Gastroesophageal sphincter (tissue), 4 donors: Measurements from ENCODE around the gene CYP46A1. TPM values are rescaled to one million over a fixed set of nuclear protein-coding genes. Genes with fewer than 3 reads are reported as not detected.

ENCODE experiments used
- ATAC-seq: fragments of 150-250 bp; one replicate; pipeline ENCODE4 v1.9.1; 2016; ENCODE audit warnings: mild to moderate bottlenecking, moderate library complexity
- H3K27ac ChIP-seq, 4 donors: fragments of 200-600 bp; sonication (generic) in 3 of 4; 1 replicate in 3 of 4; 2 replicates in 1 of 4; pipeline ENCODE4 v1.5.1; 2016 to 2019
- H3K27me3 ChIP-seq: fragments of 200-600 bp; sonication (generic); one replicate; pipeline ENCODE4 v1.5.1; 2019
- H3K36me3 ChIP-seq, 2 donors: fragments of 200-600 bp; sonication (generic); one replicate each; pipeline ENCODE4 v1.5.1; 2019; ENCODE audit warnings: control low read depth in 1 of 2
- H3K4me1 ChIP-seq, 3 donors: fragments of 200-600 bp; sonication (generic); 1 replicate in 2 of 3; 2 replicates in 1 of 3; pipeline ENCODE4 v1.5.1; 2016 to 2019; ENCODE audit warnings: control low read depth in 2 of 3
- H3K4me3 ChIP-seq, 2 donors: fragments of 200-600 bp; sonication (generic); one replicate each; pipeline ENCODE4 v1.5.1; 2019; ENCODE audit warnings: mild to moderate bottlenecking in 1 of 2, moderate library complexity in 1 of 2
- H3K9me3 ChIP-seq, 3 donors: fragments of 200-600 bp; sonication (generic); one replicate each; pipeline ENCODE4 v1.5.1; 2017 to 2019; ENCODE audit warnings: control low read depth in 2 of 3
- EP300 ChIP-seq: sonication (generic); formaldehyde crosslinking; IDR thresholded peaks from one replicate; pipeline ENCODE4 v1.6.1; 2017; ENCODE audit warnings: antibody characterized with exemption, mild to moderate bottlenecking
- POLR2A ChIP-seq, 2 donors: fragments of 450-650 bp; IDR thresholded peaks; one replicate each; pipeline ENCODE4 v1.6.1; 2017; ENCODE audit warnings: antibody characterized with exemption in 2 of 2, mild to moderate bottlenecking in 2 of 2, moderate library complexity in 1 of 2
- POLR2AphosphoS5 ChIP-seq: sonication (generic); formaldehyde crosslinking; IDR thresholded peaks from one replicate; pipeline ENCODE4 v1.6.1; 2017; ENCODE audit warnings: antibody characterized with exemption
- WGBS, 2 donors: methylation state at CpG; one replicate each; pipeline ENCODE4 v1.1.5; 2018; ENCODE audit warnings: low coverage in 1 of 2; 5-methylcytosine and 5-hydroxymethylcytosine counted together
- total RNA-seq, 4 donors: library from RNA; depleted of rRNA; stranded (reverse); fragments of >200 nt; gene quantifications; one replicate each; pipeline ENCODE4 v1.1.0, GENCODE V29; 2016
- TF ChIP-seq, protein P1 (sequence below), 4 experiments: fragments of 200-600 bp in 2 of 4; fragments of 450-650 bp in 2 of 4; sonication (generic) in 1 of 4; IDR thresholded peaks; one replicate each; pipeline ENCODE4 v1.5.1; 2017 to 2019; ENCODE audit warnings: antibody characterized with exemption in 4 of 4, mild to moderate bottlenecking in 2 of 4, moderate library complexity in 2 of 4

Gene CYP46A1
- total RNA-seq, 4 donors from 2014 or later: 0.78 to 1.4 (median 0.94) TPM; not detected in 1

DNA sequence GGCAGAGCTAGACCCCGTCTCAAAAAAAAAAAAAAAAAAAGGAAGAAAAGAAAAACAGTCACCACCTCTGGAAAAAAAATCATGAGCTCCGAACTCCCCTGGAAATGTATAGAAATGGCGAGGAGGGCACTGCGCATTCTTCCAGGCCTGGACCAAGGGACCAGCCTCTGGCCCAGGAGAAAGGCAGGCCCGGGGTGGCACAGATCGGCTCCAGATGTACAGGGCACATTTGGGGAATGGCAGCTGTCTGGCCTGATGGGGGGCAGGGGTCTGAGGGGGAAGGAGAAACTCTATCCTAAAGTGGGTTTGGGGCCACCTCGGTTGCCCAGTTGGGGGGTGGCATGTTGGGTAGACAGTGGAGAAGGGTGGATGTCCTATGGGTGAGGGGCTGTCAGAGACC, 63.1 kb downstream of the CYP46A1 start:
- Histone ChIP-seq H3K27ac (peak overlapping the region; percentile 86 to 93 (median 90)), H3K36me3 (no peaks in the 10 kb centered on the region), H3K9me3 (no peaks in the 10 kb centered on the region), H3K4me1 (peaks cover 9 to 99% (median 53%) of the 10 kb centered on the region in 3 donors), H3K4me3 (peak overlapping the region in 1 of 2 donors; percentile 14), H3K27me3 (no peaks in the 10 kb centered on the region)
- ATAC-seq: no peak
- TF ChIP-seq POLR2A (IDR thresholded peaks at IDR 0.05) (no peak), EP300 (no peak), POLR2AphosphoS5 (no peak)
- TF ChIP-seq, protein P1, sequence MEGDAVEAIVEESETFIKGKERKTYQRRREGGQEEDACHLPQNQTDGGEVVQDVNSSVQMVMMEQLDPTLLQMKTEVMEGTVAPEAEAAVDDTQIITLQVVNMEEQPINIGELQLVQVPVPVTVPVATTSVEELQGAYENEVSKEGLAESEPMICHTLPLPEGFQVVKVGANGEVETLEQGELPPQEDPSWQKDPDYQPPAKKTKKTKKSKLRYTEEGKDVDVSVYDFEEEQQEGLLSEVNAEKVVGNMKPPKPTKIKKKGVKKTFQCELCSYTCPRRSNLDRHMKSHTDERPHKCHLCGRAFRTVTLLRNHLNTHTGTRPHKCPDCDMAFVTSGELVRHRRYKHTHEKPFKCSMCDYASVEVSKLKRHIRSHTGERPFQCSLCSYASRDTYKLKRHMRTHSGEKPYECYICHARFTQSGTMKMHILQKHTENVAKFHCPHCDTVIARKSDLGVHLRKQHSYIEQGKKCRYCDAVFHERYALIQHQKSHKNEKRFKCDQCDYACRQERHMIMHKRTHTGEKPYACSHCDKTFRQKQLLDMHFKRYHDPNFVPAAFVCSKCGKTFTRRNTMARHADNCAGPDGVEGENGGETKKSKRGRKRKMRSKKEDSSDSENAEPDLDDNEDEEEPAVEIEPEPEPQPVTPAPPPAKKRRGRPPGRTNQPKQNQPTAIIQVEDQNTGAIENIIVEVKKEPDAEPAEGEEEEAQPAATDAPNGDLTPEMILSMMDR (IDR thresholded peaks at IDR 0.05): no peak
- WGBS, 2 donors: 69% methylated on average over 5 of the region's 7 CpGs; no CpG with 5 or more reads in 1 of the 2 donors

DNA sequence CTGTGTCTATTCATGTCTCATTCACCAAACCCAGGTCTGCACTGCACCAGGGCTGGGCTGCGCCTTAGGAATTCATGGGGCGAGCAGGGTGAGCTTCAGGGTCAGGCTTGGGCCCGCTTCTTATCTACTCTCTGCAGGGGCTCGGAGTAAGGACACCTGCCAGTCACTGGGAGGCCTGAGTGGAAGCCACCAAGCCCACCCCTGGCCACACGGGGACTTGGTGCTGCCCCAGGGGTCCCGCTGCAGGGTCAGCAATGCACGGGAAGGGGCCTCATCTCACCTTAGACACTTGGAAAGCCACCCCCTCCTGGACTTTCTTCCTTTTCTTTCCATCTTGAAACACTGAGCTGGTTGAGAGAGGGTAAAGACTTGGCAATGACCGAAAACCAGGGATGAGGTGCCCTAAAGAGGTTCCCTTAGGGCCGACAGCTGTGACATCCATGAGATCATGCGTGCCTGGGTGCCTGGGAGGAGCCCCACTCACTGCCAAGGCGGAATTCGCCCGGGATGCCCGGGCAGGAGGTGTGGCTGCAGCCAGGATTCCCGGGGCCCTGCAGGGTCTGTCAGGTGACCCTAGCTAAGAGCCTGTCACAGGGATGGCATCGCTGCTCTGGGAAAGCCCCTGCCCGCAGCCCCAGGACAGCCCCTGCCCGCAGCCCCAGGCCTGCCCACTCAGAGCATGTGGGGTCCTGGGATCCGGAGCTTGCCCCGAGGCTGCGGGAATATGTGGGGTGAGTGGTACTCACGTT, 63.7 kb downstream of the CYP46A1 start:
- no peak for ATAC-seq

DNA sequence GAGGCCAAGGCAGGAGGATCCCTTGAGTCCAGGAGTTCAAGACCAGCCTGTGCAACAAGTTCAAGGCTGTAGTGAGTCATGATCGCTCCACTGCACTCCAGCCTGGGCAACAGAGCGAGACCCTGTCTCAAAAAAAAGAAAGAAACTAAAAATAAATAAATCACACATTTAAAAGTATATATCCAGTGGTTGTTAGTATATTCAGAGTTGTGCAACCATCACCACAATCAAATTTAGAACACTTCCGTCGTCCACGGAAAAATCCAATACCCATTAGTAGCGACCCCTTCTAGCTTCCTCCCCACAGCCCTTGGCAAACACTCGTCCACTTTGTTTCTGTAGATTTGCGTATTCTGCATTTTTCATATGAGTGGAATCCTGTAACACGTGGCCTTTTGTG, 64.4 kb downstream of the CYP46A1 start:
- H3K36me3 ChIP-seq: no peaks in the 10 kb centered on the region
- H3K27me3 ChIP-seq: no peaks in the 10 kb centered on the region
- ATAC-seq: no peak
- H3K4me3 ChIP-seq: no peak overlapping the region
- TF ChIP-seq EP300 (no peak), POLR2A (IDR thresholded peaks at IDR 0.05) (no peak), POLR2AphosphoS5 (no peak)
- TF ChIP-seq, protein P1 (IDR thresholded peaks at IDR 0.05): no peak
- H3K27ac ChIP-seq: peak overlapping the region in 2 of 4 donors; percentile 86 to 90
- H3K9me3 ChIP-seq: no peaks in the 10 kb centered on the region
- H3K4me1 ChIP-seq: peaks cover 10 to 99% (median 66%) of the 10 kb centered on the region in 3 donors
- 68 to 77% methylated on average over 7 to 9 of the region's 9 CpGs for WGBS, 2 donors

More for the DNA sequence above, 63.7 kb downstream of the CYP46A1 start:
- 60 to 84% methylated on average over 1 to 4 of the region's 22 CpGs for WGBS, 2 donors
- Histone ChIP-seq H3K36me3 (no peaks in the 10 kb centered on the region), H3K9me3 (no peaks in the 10 kb centered on the region), H3K27me3 (no peaks in the 10 kb centered on the region), H3K4me1 (peaks cover 10 to 99% (median 58%) of the 10 kb centered on the region in 3 donors), H3K27ac (peak overlapping the region; percentile 86 to 93 (median 90)), H3K4me3 (no peak overlapping the region)
- TF ChIP-seq, protein P1 (IDR thresholded peaks at IDR 0.05): no peak

DNA sequence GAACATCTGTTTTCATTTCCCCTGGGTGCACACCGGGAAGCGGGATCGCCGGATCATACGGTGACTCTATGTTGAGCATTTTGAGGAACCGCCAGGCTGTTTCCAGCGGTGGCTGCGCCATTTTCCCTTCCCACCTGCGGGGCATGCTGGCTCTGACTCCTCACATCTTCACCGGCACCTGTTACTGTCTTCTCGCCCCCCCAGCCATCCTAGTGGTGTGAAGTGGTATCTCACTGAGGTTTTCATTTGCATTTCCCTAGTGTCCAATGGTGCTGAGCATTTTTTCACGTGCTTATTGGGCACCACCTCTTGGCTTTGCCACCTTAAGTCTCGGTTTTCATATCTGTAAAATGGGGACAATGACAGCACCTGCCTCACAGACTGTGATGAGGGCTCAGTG, 65.0 kb downstream of the CYP46A1 start:
- Histone ChIP-seq H3K36me3 (no peaks in the 10 kb centered on the region), H3K9me3 (no peaks in the 10 kb centered on the region), H3K4me1 (peaks cover 10 to 99% (median 72%) of the 10 kb centered on the region in 3 donors), H3K27me3 (no peaks in the 10 kb centered on the region), H3K4me3 (no peak overlapping the region), H3K27ac (peak overlapping the region in 3 of 4 donors; percentile 86 to 93 (median 90))
- TF ChIP-seq POLR2AphosphoS5 (no peak), EP300 (no peak), POLR2A (IDR thresholded peaks at IDR 0.05) (no peak)
- TF ChIP-seq, protein P1 (IDR thresholded peaks at IDR 0.05): peak in 2 of 4 experiments; percentile 45 to 51
- WGBS, 2 donors: 83% methylated on average over 3 to 10 of the region's 13 CpGs
- ATAC-seq: no peak
